ENCODE measurements around the gene CERCAM.

DNA sequence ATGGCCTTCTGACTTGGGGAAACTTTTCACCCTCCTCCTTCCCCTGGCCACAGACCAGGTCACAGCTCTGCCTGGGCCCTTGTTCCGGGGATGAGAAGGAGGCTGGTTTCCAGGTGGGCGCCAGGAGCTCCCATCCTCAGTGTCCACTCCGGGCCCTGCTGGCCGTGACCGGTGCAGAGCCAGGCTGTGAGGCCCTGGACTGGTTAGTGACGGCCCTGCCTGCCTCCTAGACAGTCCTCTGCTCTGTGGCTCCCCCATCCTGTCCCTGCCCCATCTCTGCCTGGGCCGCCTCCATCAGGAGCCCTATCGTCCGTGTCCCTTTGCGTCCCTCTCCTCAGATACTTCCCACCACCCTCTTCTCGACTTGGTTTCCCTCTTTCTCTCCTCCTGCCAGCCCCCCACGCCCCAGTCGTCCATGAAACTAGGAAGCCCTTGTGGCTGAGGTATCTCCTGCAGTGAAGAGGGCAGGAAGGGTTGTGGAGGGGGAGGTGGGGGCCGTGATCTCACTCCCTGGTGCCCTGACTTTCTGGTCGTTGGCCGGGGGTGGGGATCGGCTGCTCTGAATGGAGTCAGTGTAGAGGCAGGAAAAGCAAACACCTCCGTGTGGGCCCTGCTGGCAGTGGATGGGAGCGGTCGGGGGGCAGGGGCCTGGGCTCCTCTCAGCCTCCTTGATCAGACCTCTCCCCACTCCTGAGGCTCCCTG lies 15.4 kb upstream of the CERCAM start:
- TF ChIP-seq, protein P1, sequence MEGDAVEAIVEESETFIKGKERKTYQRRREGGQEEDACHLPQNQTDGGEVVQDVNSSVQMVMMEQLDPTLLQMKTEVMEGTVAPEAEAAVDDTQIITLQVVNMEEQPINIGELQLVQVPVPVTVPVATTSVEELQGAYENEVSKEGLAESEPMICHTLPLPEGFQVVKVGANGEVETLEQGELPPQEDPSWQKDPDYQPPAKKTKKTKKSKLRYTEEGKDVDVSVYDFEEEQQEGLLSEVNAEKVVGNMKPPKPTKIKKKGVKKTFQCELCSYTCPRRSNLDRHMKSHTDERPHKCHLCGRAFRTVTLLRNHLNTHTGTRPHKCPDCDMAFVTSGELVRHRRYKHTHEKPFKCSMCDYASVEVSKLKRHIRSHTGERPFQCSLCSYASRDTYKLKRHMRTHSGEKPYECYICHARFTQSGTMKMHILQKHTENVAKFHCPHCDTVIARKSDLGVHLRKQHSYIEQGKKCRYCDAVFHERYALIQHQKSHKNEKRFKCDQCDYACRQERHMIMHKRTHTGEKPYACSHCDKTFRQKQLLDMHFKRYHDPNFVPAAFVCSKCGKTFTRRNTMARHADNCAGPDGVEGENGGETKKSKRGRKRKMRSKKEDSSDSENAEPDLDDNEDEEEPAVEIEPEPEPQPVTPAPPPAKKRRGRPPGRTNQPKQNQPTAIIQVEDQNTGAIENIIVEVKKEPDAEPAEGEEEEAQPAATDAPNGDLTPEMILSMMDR (IDR thresholded peaks at IDR 0.05; ENCODE audit: insufficient read depth, low read length, poor library complexity, severe bottlenecking): no peak
- TF ChIP-seq EZH2phosphoT487 (conservative IDR thresholded peaks at IDR 0.05; ENCODE audit: low read length): no peak
